ENCODE measurements around the gene SEMA3B.

The SEMA3B gene

GRCh38 chr3:50319181-50319893, 50.4 kb downstream of the SEMA3B start:
- no peak for DNase-seq

DNA sequence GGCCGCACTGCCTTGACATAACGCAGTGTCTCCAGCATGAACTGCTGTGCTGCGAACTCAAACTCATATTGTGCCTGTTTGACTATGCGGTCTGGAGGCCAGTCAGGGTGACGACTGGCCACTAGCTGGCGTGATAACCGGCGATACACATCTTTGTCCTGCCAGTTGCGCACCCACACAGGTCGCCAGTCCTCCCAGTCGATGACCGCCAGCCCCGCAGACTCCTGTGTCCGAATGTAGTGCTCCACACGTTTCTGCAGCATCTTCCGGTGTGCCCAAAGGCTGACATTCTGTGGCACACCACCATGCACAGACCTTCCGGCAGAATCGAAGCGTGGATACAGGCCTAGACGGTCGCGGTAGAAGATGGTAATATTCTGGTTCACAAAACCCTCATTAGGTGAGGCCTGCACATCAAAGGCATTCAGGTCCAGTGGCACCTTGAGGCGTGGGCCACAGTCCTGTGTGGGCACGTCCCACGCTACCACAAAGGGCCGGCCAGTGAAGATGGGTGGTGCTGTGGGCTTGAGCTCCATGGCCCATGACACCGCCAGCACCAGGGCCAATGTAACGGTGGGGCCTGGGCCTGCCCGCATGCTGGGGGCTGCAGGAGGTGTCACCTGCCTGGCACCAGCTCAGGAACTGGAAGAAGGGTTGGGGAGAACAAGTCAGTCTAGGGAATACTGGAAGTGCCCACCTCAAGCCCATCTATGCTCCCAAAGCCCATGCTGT, 51.1 kb downstream of the SEMA3B start:
- DNase-seq, result no peak

DNA sequence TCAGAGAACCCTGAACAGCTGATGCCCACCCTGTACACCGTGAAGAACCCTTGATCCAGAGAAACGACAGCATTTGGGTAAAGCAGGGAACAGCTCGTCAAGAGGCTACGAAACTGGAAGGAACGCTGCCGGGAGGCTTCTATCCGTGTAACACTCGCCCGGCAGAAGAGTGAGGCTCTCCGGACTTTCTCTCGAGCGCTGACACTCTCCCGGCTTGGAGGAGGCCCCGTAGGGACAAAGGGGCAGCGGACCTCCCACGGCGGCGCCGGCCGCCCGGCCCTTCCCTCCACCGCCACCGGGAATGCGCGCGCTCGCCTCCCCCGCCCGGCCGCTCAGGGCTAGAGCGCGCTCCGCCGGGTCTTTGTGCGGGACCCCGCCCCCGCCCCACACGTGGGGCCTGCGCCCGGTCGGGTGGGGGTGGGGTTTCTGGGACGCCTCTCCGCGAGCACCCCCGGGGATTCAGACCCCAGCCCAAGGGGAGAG, 51.9 kb downstream of the SEMA3B start:
- DNase-seq, result no peak

- DNase-seq, result peak; percentile 81
Observed at GRCh38 chr3:50321336-50322114, 52.6 kb downstream of the SEMA3B start.

- DNase-seq, result no peak
Observed at GRCh38 chr3:50322115-50322385, 53.1 kb downstream of the SEMA3B start.

- DNase-seq, result no peak
Observed at GRCh38 chr3:50322386-50323091, 53.6 kb downstream of the SEMA3B start, which contains the start of gene HYAL2. HYAL2 (minus strand) TSS chr3:50322745; CDS start chr3:50320489, 2,256 bp downstream.

DNA sequence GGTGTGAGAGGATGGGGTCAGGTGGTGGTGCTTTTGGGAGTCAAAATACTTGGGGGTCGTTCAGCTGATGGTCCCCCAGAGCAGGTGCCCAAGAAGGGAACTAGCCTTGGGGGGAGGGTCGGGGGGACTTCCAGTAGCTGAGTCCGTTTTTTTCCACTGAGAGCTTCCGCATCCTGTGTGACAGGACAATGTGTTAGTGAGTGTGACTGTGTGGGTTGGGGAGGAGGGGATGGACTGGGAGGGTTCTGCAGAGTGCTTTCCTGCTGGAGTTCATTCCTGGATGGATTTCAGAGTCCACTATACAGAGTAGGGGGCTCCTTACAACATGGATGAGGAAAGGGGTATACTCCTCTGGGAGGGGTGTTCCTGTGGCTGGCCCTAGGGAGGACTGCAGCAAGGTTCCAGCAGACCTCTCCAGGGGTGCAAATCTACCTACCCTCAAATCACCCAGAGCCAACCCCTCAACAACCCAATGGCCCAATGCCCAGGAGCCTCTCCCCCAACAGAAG, 54.2 kb downstream of the SEMA3B start:
- DNase-seq, result no peak

GRCh38 chr3:50323614-50324199, 54.8 kb downstream of the SEMA3B start:
- DNase-seq, result no peak

- peak; percentile 47 for DNase-seq
Observed at GRCh38 chr3:50324351-50325112, 55.6 kb downstream of the SEMA3B start.

- DNase-seq, result no peak
Observed at GRCh38 chr3:50325113-50325480, 56.1 kb downstream of the SEMA3B start.

GRCh38 chr3:50325497-50326181, 56.7 kb downstream of the SEMA3B start:
- no peak for DNase-seq

DNA sequence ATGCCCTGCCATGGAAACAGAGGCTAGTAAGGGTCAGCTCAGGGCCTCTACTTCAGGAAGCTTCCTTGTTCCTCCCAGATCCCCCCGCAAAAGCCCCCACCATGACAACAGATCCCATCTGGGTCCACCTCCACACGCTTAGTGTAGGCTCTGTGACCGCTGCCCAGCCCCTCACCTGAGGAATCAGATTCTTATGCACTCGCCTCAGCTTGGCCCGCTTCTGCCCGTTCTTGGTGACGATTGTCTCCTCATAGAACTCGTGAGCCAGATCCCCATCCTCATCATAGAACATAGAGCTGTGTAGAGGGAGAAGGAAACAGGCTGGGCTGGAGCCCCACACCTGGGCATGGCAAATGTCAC, 57.2 kb downstream of the SEMA3B start:
- DNase-seq, result no peak

DNA sequence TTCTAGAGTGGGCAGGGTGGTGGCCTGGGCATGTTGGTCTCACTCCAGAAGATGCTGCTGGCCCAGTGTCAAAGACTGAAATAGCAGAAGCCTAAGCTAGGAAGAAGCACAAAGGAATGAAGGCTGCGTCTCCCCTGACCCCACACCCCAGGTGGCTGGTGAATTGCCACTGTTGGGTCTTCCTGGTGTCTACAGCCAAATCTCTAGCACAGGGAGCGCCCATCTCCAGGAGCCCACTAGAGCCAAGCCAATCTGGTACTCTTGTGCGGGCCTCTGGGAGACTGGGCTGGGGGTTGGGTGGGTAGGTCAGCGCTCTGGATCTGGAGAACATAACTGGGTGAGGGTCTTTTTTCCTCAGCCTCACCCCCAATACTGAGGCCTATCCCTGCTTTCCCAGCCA, 58.2 kb downstream of the SEMA3B start:
- no peak for DNase-seq

All from activated effector memory CD4-positive, alpha-beta T cell treated with Interleukin-2 at 50 U/mL for 16 hours (primary cell).